Measurements from ENCODE around the gene SMIM38.

SMIM38 gene

DNA sequence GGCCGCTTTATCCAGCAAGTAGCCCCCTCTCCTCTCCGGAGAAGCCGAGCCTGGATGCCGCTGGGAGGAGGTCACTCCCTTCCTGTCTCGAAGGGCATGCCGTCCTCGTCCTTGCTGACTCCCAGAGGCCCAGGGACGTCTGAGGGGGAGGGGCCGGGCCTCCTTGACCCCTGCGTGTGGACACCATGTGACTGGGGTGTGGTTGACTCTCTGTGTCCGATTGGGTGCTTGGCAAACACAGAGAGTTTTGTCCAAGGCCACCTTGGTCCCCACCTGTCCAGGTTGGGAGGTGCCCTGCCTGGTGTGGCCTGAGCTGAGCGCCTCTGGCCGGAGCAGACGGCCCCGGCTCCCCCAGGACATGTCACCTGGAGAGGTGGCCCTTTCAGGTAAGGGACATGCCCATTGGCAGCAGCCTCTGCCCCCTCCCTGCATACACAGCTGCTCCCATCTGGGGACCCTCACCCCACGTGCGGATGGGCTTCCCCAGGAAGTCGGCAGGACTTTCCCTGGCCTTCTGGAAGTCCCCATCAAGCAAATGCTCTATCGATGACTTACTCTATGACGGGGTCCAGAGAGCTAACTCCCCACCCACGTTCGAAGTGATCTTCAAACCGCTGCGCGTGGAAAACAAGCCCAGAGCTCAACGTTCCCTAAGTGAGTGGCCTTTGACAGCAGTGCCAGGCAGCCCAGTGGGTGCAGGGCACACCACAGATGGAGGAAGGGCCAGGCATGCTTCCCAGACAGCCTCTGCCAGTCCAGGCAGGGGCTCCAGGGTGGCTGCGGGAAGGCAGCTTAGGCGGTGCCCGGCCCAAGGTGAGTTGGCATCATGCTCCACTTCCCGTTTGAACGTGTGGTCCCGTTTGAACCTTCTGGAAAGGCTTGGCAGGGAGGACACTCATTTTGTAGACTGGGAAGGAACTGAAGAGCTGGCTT, at the start of gene SMIM38:
Gene SMIM38, plus strand, starts transcription at position 634 of the 933 bp plus-strand sequence. CDS start 1,912 bp downstream, outside the sequence.
- no peak for DNase-seq

- no peak for DNase-seq
These were observed 49.5 kb upstream of the SMIM38 start for GRCh38 chr11:69106031-69106811.

- DNase-seq, result no peak
These were observed 48.3 kb upstream of the SMIM38 start for GRCh38 chr11:69107413-69107812.

DNA sequence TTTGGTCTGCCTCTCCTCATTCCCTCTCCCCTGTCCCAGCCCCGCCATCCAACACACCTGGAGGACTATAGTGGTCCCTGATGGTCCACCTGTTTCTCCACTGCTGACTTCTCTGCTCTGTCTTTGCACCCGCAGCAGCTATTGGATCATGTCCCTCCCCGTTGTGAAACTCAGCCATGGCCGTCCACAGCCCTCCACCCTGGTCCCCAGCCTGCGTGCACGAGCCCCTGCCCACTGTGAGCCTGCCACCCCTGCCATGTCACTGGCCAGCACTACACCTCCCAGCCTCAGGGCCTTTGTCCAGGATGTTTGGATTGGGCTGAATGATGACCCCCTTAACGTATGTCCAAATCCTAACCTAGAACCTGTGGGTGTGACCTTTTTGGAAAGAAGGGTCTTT, 47.7 kb upstream of the SMIM38 start:
- DNase-seq, result no peak

DNA sequence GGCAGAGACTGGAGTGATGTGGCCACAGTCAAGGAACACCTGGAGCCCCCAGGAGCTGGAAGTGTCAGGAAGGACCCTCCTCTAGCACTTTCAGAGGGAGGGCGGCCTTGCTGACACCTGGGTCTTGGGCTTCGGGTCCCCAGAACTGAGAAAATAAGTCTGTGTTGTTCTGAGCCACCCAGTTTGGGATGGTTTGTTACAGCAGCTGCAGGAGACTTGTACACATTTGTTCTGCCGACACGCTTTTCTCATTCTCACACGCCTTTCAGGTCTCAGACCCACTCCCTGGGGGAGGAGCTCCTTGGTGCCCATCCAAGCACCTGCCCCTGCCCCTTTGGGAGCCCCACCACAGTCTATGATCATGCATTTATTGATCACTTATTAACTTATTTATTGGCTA, 47.2 kb upstream of the SMIM38 start:
- DNase-seq, result no peak

- no peak for DNase-seq
These were observed 46.6 kb upstream of the SMIM38 start for GRCh38 chr11:69109101-69109500.

DNA sequence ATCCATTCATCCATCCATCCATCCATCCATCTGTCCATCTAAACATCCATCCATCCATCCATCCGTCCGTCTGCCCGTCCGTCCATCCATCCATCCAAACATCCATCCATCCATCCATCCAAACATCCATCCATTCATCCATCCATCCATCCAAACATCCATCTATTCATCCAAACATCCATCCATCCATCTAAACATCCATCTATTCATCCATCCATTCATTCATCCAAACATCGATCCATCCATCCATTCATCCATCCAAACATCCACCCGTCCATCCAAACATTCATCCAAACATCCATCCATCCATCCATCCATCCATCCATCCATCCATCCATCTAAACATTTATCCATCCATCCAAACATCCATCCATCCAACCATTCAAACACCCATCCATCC, 45.3 kb upstream of the SMIM38 start:
- DNase-seq, result no peak

DNA sequence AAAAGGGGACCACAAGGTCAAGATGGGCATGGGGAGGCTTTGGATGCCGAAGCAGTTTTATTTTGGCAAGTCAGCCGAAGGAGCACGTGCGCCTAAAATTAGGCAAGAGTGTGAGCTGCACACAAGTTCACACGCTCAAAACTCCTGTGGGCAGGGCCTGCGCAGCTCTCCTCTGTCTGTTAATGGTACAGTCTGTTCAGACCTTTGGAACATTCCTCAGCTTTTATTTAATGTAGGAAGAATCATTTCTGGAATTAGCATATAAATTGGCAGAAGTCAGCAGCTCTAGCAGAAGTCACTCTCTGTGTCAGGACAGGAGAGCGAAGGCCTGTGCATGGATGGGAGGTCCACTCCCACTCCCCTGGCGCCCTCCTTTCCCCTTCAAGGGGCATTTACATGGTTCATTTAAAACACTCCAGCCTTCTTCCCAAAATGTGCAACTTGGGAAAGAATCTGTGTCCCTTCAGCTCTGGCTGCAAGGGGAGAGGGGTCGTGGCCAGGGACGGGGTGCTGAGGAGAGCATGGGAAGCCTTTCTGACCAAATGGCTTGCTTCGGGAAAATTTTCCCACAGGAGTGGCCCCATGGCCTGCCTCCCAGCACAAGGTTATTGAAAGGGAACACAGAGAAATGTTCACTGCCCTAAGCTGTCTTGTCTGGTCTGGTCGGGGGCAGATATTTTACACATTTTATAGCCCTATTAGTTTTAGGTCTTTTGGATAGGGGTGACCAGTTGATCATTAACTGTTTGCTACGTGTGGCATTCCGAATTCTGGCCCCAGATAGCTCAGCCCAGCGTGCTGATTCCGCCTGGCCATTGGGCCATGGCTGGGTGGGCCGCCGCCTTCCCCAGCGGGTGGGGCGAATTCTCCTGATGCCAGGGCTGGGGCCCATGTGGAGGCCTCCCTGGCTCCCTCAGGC, 43.9 kb upstream of the SMIM38 start:
- DNase-seq, result no peak

GRCh38 chr11:69113226-69113625, 42.5 kb upstream of the SMIM38 start:
- no peak for DNase-seq

DNA sequence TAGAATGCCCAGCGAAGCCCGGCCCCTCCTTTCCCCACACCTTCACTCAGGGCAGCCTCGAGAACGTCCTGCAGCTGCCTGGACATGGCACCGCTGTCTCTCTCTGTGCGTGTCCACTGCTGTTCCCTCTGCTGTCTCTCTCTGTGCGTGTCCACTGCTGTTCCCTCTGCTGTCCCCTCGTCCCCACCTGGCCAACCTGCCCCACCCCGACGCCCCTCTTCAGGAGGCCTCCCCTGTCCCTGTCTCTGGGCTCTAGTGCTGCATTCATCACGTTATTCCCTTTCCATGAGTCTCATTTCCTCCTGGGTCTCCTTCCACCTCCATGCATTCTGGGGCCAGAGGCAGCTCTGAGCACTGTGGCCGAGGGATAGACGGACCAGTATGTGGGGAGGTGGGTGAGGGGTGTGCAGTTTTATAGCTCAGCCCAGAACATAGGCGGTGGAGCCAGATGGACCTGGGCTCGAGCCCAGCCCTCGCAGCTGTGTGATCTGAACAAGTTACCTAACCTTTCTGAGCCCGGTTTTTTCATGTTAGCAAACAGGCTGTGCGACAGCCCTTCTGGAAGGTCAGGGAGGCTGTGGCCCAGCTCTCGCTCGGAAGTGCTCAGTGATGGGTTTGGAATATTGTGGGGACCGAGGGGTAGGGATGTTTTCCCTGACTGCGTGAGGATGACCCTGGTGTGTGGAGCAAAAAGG, 41.9 kb upstream of the SMIM38 start:
- DNase-seq, result no peak

DNA sequence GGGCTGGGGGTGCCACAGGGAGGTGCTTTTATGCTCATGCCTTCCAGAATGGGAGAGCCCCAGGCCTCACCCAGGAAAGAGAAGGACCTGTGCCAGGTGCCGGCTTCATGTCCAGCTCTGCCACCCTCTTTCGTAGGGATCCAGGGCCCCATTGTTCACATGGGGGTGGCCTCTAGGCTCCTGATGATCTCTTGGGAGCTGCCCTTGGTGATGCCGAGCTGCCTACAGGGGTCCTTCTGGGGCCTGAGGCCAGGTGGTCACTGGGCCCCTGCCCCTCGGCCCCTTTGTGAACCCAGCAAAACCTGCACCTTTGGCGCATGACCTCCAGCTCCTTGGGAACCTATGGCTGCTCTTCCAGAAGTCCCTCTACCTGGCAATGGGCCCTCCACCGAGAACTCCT, 41.4 kb upstream of the SMIM38 start:
- no peak for DNase-seq

DNA sequence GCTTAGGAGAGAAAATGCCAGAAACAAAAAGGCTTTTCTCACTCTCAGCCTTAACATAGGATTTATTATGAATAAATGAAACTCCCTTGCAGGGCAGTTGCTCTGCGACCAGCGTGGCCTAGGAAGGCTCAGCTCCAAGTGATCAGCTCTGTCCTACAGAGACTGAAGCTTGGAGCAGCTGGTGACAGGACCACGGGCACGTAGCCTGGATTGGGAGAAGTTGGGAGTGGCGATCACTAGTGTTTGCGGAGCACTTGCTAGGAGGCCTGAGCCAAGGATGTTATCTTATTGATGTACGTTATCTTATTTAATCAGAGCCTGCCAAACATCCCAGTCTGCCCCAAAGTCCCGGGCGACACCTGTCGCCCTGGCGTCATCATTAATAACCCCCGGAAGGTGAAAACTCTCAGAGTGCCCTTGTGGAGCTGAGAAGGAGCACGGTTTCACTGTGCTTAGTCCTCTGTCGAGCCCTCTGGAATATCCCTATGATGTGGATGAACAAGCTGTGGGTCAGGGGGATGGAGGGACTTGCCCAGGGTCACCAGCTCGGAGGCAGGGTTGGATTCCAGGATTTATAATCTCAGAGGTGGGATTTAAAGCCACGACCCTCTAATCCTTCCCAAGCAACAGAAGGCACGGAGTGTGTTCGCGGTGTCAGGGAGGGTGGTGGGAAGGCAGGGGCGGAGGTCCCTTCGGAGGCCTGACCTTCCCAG, 40.8 kb upstream of the SMIM38 start:
- DNase-seq, result no peak

DNA sequence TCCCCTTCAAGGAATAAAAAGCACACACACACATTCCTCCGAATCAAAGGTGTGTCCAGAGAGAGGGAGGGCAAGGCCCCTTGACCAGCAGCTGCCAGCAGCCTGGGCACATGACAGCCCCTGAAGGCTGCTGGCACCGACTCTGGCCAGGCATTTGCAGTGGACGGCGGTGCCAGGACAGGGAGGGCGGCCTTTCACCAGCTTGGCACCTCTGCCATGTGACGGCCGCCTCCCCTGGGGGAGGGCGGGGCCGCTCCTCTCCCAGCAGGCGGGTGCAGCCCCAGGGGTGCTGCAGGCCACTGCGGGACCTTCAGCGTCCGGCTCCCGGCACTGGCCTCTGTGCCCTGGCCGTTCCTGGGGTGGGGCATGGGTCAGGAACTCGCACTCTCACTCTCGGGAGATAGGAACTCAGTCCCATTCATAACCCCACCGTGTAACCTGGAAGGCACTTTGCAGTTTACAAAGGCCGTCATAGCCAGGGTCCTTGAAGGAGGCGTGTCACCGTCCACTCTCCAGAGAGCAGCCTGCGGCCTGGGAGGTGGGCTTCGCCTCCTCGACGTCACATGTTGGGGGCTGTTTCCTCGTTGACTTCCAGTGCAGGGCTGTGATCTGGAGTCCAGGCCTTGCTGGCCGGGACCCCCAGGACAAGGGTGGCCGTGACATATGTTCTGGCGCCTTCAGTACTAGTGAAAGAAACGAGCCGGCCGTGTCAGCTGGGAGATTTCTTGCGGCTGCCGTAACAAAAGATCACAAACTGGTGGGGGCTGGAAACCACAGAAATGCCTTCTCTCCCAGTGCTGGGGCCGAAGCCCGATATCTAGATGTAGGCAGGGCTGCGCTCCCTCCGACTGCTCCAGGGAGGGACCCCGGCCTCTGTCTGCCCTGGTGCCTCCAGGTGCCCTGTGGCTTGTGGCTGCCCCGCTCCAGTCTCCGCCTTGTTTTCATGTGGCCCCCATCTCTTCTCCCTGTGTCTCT, 39.9 kb upstream of the SMIM38 start:
- no peak for DNase-seq

GRCh38 chr11:69116671-69117070, 39.1 kb upstream of the SMIM38 start:
- no peak for DNase-seq

GRCh38 chr11:69119190-69119589, 36.5 kb upstream of the SMIM38 start:
- no peak for DNase-seq

DNA sequence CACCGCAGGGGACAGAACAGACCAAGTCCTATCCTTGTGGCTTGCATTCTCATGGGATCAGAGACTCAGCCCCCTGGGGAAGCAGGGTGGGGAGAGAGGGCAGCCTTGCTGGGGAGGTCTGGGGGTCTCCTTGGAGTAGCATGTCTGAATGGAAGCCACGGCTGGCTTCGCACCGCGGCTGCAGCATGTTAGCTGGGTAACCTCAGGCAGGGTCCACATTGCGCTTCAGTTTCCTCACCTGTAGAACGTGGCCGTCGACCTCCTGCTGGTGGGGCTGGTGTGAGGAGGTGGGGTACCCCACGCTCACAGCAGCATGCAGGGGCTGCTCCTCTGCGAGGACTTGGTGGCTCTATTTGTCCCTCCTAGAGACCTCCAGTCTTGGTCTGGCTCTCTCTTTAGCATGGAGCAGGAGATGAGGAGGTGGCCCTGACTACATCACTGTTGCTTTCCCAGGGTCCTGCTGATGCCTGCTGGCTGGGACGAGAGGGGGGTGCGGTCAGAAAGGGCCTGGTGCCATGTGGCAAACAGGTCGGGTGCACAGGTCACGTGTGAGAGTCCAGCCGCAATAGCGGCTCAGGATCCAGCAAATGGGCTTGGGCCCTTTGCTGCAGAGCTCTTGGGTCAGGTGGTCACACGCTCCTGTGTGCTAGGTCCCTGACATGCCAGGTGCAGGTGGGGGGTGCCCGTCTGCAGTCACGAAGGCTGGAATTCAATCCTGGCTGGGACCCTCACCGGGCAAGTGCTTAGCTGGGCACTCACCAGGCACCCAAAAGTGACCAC, 35.4 kb upstream of the SMIM38 start:
- no peak for DNase-seq

- DNase-seq, result no peak
These were observed 34.7 kb upstream of the SMIM38 start for GRCh38 chr11:69121021-69121420.

- DNase-seq, result no peak
These were observed 34.0 kb upstream of the SMIM38 start for GRCh38 chr11:69121621-69122325.

- DNase-seq, result no peak
These were observed 33.5 kb upstream of the SMIM38 start for GRCh38 chr11:69122326-69122629.

Data from CD4-positive, alpha-beta T cell treated with Interleukin-4 for 4 hours (primary cell).